ENCODE results near the gene BMF. TPM values are rescaled to one million over a fixed set of nuclear protein-coding genes. Genes with fewer than 3 reads are reported as not detected.
A peak's percentile ranks its signal among the peaks of the same experiment; 100 is the strongest.

Gene BMF
- total RNA-seq, 4 donors from 2014 or later, result 4.6 to 8.3 (median 6.3) TPM

- intact Hi-C loops (cut with DNase I), result loop anchor here (5.0 kb wide), 1 partner anchor 177 kb away; no protein-coding TSS in a partner anchor
- 78% methylated on average over 6 of the region's 6 CpGs for WGBS
- H3K4me3 ChIP-seq, result no peak overlapping the region
Observed at GRCh38 chr15:40040293-40040635, 68.4 kb downstream of the BMF start.

DNA sequence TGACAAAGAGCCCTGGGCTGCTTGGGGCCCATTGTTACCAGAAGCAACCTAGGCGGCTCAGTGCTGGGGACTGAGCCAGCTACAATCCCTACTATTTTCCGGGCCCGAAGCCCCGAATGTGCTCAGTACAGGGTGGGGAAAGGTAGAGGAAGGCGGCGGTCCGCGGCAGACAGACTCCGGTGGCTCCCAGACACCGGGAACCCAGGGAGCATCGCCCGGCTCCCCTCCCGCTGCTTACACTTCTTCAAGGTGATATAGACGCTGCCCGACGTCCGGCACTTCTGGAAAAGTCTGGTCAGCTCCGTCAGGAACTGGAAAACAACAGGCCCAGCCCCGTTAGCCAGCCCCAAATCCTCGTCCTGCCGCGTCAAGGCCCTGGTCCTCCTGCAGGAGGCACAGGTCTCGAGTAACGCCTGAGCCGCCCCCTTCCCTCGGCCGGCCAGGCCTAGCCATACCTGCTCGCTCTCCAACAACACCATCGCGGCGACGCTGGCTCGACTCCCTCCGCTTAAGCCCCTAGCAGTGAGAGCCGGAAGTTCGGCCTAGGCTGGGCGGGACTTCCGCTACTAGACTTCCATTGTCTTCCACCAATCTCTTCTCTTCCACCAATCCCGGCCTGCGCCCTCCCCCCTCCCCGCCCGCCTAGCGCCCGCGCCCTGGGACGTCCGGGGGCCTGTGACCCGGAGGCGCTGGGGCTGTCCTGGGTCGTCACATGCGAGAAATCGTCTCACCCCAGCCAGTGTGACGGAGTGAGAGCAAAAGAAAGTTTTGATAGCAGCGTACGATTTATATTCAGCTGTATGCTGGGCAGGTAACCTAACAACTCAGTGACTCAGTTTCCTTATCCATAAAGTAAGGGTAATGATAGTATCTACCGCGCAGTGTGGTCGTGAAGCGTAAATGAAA is 69.8 kb downstream of the BMF start, which contains the start of gene SRP14:
TSS of gene SRP14 (minus strand) at position 544 of the 906 bp plus-strand sequence. CDS start at position 479, 65 bp downstream.
- DNase-seq (ENCODE audit: extremely low spot score), result peak; percentile 98
- intact Hi-C loops (cut with DNase I), result loop anchor here (2.0 kb wide), 1 partner anchor 68 kb away; no protein-coding TSS in a partner anchor
- H3K27me3 ChIP-seq, result no peaks in the 10 kb centered on the region
- TF ChIP-seq EP300 (IDR thresholded peaks at IDR 0.05) (no peak), POLR2A (IDR thresholded peaks at IDR 0.05; ENCODE audit: low read depth) (peak; percentile 64), POLR2AphosphoS5 (IDR thresholded peaks at IDR 0.05) (peak; percentile 95)
- TF ChIP-seq, protein P1, sequence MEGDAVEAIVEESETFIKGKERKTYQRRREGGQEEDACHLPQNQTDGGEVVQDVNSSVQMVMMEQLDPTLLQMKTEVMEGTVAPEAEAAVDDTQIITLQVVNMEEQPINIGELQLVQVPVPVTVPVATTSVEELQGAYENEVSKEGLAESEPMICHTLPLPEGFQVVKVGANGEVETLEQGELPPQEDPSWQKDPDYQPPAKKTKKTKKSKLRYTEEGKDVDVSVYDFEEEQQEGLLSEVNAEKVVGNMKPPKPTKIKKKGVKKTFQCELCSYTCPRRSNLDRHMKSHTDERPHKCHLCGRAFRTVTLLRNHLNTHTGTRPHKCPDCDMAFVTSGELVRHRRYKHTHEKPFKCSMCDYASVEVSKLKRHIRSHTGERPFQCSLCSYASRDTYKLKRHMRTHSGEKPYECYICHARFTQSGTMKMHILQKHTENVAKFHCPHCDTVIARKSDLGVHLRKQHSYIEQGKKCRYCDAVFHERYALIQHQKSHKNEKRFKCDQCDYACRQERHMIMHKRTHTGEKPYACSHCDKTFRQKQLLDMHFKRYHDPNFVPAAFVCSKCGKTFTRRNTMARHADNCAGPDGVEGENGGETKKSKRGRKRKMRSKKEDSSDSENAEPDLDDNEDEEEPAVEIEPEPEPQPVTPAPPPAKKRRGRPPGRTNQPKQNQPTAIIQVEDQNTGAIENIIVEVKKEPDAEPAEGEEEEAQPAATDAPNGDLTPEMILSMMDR (IDR thresholded peaks at IDR 0.05), result peak in 2 of 3 experiments; percentile 21 to 26
- under 1% methylated on average over 25 of the region's 59 CpGs for WGBS
- no peaks in the 10 kb centered on the region for H3K9me3 ChIP-seq
- H3K27ac ChIP-seq (replicated peaks in 1 of 4), result peak within 1 kb of the TSS; percentile 92 to 95 (median 94)
- peak within 1 kb of the TSS; percentile 78 to 82 (median 78) for H3K4me3 ChIP-seq
- H3K4me1 ChIP-seq, result peaks cover 19 to 39% (median 32%) of the 10 kb centered on the region in 4 donors
- peaks cover 18 to 40% (median 32%) of the 10 kb centered on the region in 4 donors for H3K36me3 ChIP-seq

More at GRCh38 chr15:40040293-40040635, 68.4 kb downstream of the BMF start:
- H3K27ac ChIP-seq (replicated peaks in 1 of 4), result no peak overlapping the region
- H3K9me3 ChIP-seq, result no peaks in the 10 kb centered on the region
- H3K36me3 ChIP-seq, result peaks cover 13 to 26% (median 19%) of the 10 kb centered on the region in 4 donors
- H3K27me3 ChIP-seq, result no peaks in the 10 kb centered on the region
- H3K4me1 ChIP-seq, result peaks cover 14 to 50% (median 41%) of the 10 kb centered on the region in 4 donors
- peak; percentile 72 for DNase-seq (ENCODE audit: extremely low spot score)
- TF ChIP-seq POLR2A (IDR thresholded peaks at IDR 0.05; ENCODE audit: low read depth) (no peak), EP300 (IDR thresholded peaks at IDR 0.05) (no peak), POLR2AphosphoS5 (IDR thresholded peaks at IDR 0.05) (no peak)
- TF ChIP-seq, protein P1 (IDR thresholded peaks at IDR 0.05), result no peak

DNA sequence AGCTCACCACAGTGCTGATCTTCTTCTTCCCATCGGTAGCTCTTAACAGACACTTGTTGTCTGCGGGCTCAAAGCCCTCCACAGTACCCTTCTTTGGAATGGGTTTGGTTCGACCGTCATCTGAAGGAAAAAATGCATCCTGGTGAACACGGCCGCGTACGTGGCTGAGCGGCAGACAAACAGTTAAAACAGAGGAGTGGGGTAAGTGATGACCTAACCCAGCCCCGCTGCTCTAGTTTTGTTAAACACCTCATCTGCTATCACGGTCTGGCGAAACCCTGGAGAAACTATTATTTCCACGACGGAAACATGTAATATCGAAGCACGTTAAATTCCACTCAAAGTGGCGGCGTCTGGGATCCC is 70.4 kb downstream of the BMF start:
- Histone ChIP-seq H3K9me3 (no peaks in the 10 kb centered on the region), H3K27ac (replicated peaks in 1 of 4) (peak overlapping the region; percentile 92 to 95 (median 94)), H3K36me3 (peaks cover 22 to 46% (median 38%) of the 10 kb centered on the region in 4 donors), H3K4me3 (peak overlapping the region; percentile 78 to 82 (median 78)), H3K4me1 (peaks cover 24 to 39% (median 32%) of the 10 kb centered on the region in 4 donors), H3K27me3 (no peaks in the 10 kb centered on the region)
- intact Hi-C loops (cut with DNase I), result loop anchor here (2.0 kb wide), 1 partner anchor 69 kb away; no protein-coding TSS in a partner anchor
- TF ChIP-seq, protein P1 (IDR thresholded peaks at IDR 0.05), result no peak
- peak; percentile 87 for DNase-seq (ENCODE audit: extremely low spot score)
- 2% methylated on average over 16 of the region's 18 CpGs for WGBS

Other genes with a start within 250 kb of the BMF start
- gene GPR176, start 188.6 kb downstream of the BMF start, total RNA-seq, result 1 to 10 TPM; 1.7 to 8.4 (median 5.4) TPM
- gene EIF2AK4, start 174.8 kb downstream of the BMF start, total RNA-seq, result 10 to 100 TPM; 25.2 to 49.2 (median 32.8) TPM
- 100 to 1,000 TPM; 262 to 412 (median 301) TPM for gene SRP14, start 69.7 kb downstream of the BMF start, total RNA-seq
- gene BUB1B, start 52.2 kb upstream of the BMF start, total RNA-seq, result 1 to 10 TPM in 1 of 4 donors, under 1 TPM in 2, not detected in 1; 0.06 to 1.3 (median 0.17) TPM
- gene PAK6, start 130.2 kb upstream of the BMF start, total RNA-seq, result under 1 TPM in 3 of 4 donors, not detected in 1; 0.33 to 0.52 (median 0.45) TPM
- not detected for gene ANKRD63, start 174.2 kb upstream of the BMF start, total RNA-seq
- gene PLCB2, start 199.1 kb upstream of the BMF start, total RNA-seq, result 10 to 100 TPM in 1 of 4 donors, 1 to 10 TPM in 3; 5.8 to 13.3 (median 9.7) TPM
- 10 to 100 TPM; 39.0 to 41.3 (median 40.7) TPM for gene INAFM2, start 214.8 kb upstream of the BMF start, total RNA-seq
- 10 to 100 TPM; 22.9 to 82.6 (median 56.3) TPM for gene CCDC9B, start 232.1 kb upstream of the BMF start, total RNA-seq
- 1 to 10 TPM in 1 of 4 donors, not detected in 3; 1.8 TPM for gene PHGR1, start 242.2 kb upstream of the BMF start, total RNA-seq
- gene DISP2, start 249.3 kb upstream of the BMF start, total RNA-seq, result under 1 TPM; 0.13 to 0.42 (median 0.26) TPM